ENCODE data around the gene HMCN2. TPM values are rescaled to one million over a fixed set of nuclear protein-coding genes. Genes with fewer than 3 reads are reported as not detected.

The HMCN2 gene
- total and polyA plus RNA-seq, 2 of the 4 experiments (the other 2 are of a cell fraction), result 0.02 TPM; not detected in 1

DNA sequence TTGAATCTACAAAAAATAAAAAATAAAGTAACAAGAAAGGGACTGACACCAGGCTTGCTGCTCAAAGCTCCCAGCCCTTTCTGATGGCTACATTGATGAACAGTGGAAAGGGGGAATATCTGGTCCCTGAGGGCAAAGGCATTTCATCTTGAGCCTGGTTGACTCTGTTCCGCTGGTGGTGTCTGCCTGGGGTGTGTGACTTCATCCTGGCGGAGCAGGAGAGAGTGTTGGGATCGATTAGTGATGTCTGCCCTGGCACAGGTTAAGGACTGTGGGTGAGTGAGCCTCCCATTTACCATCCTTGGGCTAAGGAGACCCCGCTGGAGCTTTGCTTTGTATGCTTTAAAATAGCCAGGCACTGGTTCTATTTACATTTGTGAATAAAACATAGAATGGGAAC is 122.3 kb downstream of the HMCN2 start:
- no peak for TF ChIP-seq MXI1 (IDR thresholded peaks at IDR 0.05; ENCODE audit: borderline replicate concordance, low read depth, low read length)
- no peak for TF ChIP-seq USF2 (IDR thresholded peaks at IDR 0.05; ENCODE audit: low read depth, low read length)
- no peak for TF ChIP-seq ELK1 (IDR thresholded peaks at IDR 0.05; ENCODE audit: borderline replicate concordance, low read depth, low read length)
- TF ChIP-seq BHLHE40 (IDR thresholded peaks at IDR 0.05; ENCODE audit: low read depth, low read length), result no peak
- no peak for TF ChIP-seq CTCF (conservative IDR thresholded peaks at IDR 0.05; ENCODE audit: low read depth, low read length)
- TF ChIP-seq FOS (IDR thresholded peaks at IDR 0.05; ENCODE audit: low read depth, low read length), result no peak
- no peak for TF ChIP-seq CHD1 (IDR thresholded peaks at IDR 0.05; ENCODE audit: low read depth, low read length)
- TF ChIP-seq SMC3 (IDR thresholded peaks at IDR 0.05; ENCODE audit: low read depth, low read length), result no peak
- no peak for TF ChIP-seq MAZ (IDR thresholded peaks at IDR 0.05; ENCODE audit: borderline replicate concordance, low read depth, low read length)
- TF ChIP-seq RCOR1 (IDR thresholded peaks at IDR 0.05; ENCODE audit: insufficient replicate concordance, low read length), result no peak
- Histone ChIP-seq H2BK20ac (ENCODE audit: low read depth, low read length) (no peak overlapping the region), H3K14ac (replicated peaks; ENCODE audit: low read depth, low read length) (no peak overlapping the region), H3K18ac (ENCODE audit: low read depth, low read length) (no peak overlapping the region), H3K27me3 (ENCODE audit: control insufficient read depth, insufficient read depth, low read length) (peaks cover 54% of the 10 kb centered on the region), H3K79me1 (ENCODE audit: low read depth in 1 of 2, low read length in 2 of 2) (no peaks in the 10 kb centered on the region), H3K9ac (ENCODE audit: low read depth, low read length) (no peak overlapping the region), H2BK5ac (ENCODE audit: low read depth, low read length, poor library complexity, severe bottlenecking) (no peak overlapping the region), H2BK120ac (ENCODE audit: low read depth, low read length) (no peak overlapping the region), H4K20me1 (ENCODE audit: insufficient read depth, low read length) (no peaks in the 10 kb centered on the region; the same call in none of the 2 replicates), H2BK15ac (ENCODE audit: low read depth, low read length) (no peak overlapping the region), H3K9me3 (ENCODE audit: control insufficient read depth, insufficient read depth, low read length) (no peaks in the 10 kb centered on the region), H2AFZ (replicated peaks; ENCODE audit: low read length, poor library complexity) (no peak overlapping the region), H4K91ac (ENCODE audit: insufficient read depth, low read depth, low read length) (no peak overlapping the region), H3K9me1 (ENCODE audit: insufficient read depth, low read length) (no peaks in the 10 kb centered on the region), H3K27ac (ENCODE audit: insufficient read depth, low read length) (no peak overlapping the region), H3K56ac (ENCODE audit: extremely low read depth, insufficient read depth, low read length) (no peak overlapping the region), H3K23ac (ENCODE audit: low read depth, low read length) (no peak overlapping the region), H4K5ac (ENCODE audit: low read depth, low read length) (no peak overlapping the region), H2AK9ac (replicated peaks; ENCODE audit: low read depth, low read length, poor library complexity) (no peak overlapping the region), H3K4me3 (ENCODE audit: insufficient read depth, low read depth, low read length) (no peak overlapping the region), H3K36me3 (ENCODE audit: control insufficient read depth, insufficient read depth, low read length) (no peaks in the 10 kb centered on the region), H3K4me2 (ENCODE audit: low read depth, low read length) (no peak overlapping the region), H2AK5ac (ENCODE audit: low read depth, low read length) (no peak overlapping the region), H3K4me1 (ENCODE audit: control insufficient read depth, insufficient read depth, low read length) (no peaks in the 10 kb centered on the region), H4K8ac (ENCODE audit: low read depth in 2 of 2, low read length in 2 of 2) (no peak overlapping the region), H3K4ac (ENCODE audit: low read depth, low read length) (no peak overlapping the region)
- no CpG with 5 or more reads among the region's 4 CpGs for WGBS, 2 experiments (ENCODE audit: extremely low coverage in 2 of 2, insufficient read length in 1 of 2)
- ATAC-seq (ENCODE audit: low read depth), result no peak
- in situ Hi-C loops (cut with MboI; ENCODE audit: low sequenced_read_pairs), result no loop called here
- no peak for DNase-seq
- dilution Hi-C loops (cut with HindIII; ENCODE audit: low sequenced_read_pairs, unreplicated experiment), result no loop called here
- no TSS peak for BruUV-seq (replicated peaks)
- intact Hi-C loops (cut with micrococcal nuclease), result no loop called here
- ChIA-PET CTCF (no interaction called here), POLR2A (ENCODE audit: unreplicated experiment) (no interaction called here)
